NCI-H1105 (cell line): ENCODE measurements around the gene DSC2.
"Not testable (repeated sequence)": the region's sequence is repeated elsewhere in the genome, so short reads cannot be mapped to it uniquely, and the experiment has no call there.

Experiments
- DNase-seq: peaks from one replicate; lab custom pipeline; 2025; lab: John Stamatoyannopoulos, UW

DSC2 gene

DNA sequence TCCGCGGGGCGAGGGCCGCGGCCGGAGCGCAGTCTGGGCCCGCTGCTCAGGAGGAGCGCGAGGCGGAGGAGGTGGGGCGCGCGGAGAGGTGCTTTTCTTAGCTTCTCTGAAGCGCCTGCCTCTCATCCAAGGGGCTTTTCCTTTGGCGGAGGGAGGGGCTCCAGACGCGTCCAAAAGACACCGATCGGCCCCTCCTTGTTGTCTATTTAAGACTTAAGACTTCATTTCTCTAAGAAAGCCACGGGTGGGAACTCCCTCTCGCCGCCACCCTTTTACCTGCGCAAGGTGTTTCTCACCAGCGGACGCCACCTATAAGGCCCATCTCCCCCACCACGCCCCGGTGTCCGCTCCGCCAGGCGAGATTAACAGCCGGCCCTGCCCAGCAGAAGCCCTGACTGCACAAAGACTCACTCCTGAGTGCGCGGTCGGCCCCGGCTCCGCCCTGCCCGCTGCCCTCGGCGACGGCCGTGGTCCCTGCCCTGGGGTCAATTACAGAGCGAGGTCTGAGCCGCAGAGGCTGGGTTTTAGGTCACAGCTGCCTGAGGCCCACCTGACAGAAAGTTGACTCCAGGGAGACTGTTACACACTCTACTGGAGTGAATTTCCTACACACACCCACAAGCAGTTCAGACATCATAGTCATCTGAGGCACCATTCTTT lies at the start of gene DSC2:
Gene DSC2, minus strand, starts transcription at position 397 of the 660 bp plus-strand sequence. CDS start 450 bp downstream, outside the sequence.
- peak; percentile 26 for DNase-seq

DNA sequence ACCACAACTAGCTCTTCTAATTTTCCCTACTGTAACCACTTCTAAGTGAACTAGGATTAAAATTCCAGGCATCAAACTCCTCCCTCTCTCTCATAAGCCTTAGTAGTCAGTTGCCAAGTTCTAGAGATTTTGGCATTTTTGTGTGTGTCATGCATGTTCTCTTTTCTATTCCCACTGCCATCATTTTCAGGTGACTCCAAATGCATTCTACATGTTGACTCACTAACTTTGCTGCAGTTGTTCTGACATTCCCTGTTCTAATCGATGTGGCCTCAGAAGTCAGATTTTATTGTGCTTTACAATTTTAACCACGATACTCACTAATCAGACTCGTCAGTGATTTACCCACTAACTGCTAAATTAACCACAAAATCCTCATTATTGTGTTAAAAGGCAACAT lies 47.1 kb upstream of the DSC2 start:
- DNase-seq, result no peak

DNA sequence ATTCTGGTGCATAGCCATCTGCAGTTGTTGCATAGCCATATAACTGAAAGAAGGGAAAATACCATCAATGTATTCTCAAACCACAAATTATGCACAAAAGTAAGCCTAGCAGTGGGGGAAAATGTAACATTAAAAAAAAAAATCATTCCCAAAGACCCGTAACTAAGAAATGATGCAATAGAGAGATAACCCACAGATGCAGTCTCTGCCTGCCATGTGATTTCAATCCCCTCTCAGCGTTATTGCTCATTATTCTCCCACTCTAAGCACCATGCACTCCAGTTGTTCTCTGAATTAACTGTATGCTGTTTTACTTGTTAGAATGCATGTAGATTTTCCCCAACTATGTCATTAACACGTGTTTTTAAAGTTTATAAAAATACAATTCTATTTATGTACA lies 46.4 kb upstream of the DSC2 start:
- DNase-seq, result no peak

DNA sequence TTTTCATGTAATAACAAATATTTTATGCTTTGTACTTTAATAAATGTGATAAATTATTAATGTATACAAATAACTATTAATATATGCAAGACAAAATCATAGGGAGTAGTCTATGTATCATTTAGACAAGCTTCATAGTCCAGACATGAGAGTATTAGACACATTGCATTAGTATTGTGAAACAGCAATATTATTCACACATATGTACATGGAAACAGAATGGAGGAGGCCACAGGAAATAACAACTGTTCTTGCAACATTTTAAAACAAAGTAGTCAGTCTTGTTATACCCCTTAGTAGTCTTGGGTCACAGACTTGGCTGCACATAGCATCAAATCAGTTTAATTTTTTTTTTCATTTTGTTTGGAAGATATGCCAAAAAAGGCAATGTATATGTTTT lies 44.6 kb upstream of the DSC2 start:
- DNase-seq, result no peak

DNA sequence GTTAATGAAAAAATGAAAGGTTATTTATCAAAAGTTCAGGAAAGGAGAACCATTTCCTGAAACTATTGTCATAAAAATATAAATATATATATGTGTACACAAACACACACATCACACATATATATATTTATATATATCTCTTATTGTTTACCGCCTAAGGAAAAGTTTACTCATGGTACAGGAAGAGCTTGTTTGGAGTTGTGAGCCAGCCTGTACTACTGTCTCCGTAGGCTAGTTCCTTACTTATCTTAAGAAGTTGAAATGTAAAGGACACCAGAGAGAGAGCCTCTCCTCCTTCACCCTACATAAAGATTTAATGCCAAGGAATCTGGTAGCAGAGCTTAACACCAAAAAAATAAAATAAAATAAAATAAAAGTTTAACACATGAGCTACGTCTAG lies 40.8 kb upstream of the DSC2 start:
- no peak for DNase-seq

DNA sequence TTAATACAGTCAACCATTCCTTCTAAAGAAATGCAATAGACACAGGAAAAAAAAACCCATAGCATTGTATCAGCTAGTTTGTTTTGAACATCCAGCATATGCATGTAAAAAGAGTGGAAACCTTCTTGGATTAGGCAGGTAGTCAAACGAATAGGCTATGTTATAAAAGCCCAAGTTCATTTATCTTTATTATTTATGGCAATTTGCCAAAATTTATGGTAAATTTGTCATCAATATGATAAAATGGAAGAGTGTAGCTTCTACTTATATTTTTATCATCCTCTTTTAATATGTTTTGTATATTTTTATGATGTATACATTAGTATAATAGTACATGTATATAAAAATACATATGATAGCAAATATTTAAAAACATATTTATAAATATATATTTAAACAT lies 36.5 kb upstream of the DSC2 start:
- no peak for DNase-seq

DNA sequence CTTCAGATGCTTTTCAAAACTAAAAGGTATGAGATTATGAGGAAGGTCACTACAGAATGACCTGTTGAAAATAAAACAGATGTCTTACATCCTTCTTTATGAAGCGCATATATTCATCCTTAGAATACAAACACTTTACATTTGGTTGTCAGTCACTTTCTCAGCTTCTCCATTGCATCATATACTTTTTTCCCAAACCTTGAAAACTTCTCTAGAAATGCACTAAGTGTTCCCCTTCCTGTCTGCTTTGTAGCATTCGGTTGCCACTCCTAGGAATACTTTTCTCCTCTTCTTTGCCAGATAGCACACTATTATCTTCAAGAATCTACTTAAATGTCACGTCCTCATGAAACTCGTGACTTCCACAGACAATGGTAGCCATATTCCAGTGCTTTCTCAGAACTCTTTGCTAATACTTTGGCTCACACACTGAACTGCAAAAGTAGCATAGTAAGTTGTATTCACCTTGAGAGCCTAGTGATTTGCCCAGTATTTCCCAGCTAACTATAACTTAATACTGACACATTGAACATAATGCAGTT lies 32.8 kb upstream of the DSC2 start:
- DNase-seq, result no peak

DNA sequence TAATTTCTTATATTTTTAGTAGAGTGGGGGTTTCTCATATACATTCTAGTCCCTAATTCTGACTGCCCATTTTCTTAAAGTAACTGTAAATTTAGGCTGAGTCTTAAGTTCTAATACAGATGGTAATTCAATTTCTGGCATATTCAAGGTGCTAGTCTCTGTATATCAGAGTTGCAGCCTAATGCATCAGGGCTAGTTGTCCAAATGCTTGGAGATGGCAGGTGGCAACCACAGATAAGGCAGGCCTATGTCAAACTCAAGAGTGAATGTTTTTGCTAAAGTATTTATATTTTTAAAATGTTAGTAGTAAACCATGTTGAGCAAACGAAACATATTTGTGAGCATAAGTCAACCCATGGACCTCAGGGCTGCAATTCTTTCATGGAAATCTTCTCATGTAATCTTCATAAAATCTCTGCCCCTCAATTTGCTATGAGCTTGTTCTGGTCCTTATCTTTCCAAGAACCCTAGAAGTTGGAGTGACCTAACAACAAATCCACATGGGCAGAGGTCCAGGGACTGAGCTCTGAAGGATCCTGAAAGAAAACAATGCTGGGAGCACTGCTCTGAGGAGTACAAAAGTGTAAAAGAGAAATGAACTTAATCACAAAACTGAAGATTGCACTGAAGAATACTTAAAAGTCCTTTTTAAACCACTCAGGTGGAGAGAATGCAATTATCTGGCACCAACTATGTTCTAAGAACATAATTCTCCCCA lies 27.3 kb upstream of the DSC2 start:
- DNase-seq, result no peak

DNA sequence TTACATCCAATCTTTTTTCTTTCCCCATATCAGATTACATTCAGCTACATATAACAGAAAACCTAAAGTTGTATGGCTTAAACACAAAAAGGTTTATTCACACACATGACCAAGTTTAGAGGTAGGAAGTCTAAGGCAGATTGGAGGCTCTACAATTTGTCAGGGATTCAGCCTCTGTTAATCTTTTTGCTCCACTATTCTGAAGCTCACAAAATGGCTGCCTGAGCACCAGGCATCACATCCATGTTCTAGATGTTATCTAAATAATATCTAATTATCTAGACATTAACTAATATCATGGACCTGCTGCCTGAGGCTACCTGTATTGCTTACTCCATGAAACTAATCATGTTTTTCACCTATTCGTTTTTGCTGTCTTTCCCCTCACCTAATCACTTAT lies 23.7 kb upstream of the DSC2 start:
- DNase-seq, result no peak

DNA sequence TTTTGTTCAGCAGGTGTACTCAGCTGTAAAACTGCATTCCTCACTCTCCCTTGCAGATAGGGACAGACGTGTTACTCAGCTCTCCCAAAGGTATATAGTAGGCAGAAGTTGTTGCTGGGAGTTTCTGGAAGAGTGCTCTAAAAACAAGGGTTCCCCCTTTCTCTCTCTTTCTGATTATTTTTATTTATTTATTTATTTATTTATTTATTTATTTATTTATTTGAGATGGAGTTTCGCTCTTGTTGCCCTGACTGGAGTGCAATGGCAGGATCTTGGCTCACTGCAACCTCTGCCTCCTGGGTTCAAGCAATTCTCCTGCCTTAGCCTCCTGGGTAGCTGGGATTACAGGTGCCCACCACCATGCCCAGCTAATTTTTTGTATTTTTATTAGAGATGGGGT lies 20.9 kb upstream of the DSC2 start:
- DNase-seq, result not testable (repeated sequence)

DNA sequence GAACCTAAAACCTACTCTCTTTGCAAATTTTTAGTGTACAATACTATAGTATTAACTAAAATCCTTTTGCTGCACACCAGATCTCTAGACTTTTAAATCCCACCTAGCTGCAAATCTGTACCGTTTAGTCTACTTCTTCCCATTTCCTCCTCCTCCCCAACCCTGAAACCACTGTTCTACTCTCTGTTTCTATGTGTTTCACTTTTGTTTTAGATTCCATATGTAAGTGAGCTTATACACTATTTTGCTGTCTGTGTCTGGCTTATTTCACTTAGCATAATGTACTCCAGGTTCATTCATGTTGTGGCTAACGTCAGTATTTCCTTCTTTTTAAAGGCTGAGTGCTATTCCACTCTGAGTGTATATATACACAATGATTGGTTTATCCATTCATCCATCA lies 18.4 kb upstream of the DSC2 start:
- DNase-seq, result no peak

DNA sequence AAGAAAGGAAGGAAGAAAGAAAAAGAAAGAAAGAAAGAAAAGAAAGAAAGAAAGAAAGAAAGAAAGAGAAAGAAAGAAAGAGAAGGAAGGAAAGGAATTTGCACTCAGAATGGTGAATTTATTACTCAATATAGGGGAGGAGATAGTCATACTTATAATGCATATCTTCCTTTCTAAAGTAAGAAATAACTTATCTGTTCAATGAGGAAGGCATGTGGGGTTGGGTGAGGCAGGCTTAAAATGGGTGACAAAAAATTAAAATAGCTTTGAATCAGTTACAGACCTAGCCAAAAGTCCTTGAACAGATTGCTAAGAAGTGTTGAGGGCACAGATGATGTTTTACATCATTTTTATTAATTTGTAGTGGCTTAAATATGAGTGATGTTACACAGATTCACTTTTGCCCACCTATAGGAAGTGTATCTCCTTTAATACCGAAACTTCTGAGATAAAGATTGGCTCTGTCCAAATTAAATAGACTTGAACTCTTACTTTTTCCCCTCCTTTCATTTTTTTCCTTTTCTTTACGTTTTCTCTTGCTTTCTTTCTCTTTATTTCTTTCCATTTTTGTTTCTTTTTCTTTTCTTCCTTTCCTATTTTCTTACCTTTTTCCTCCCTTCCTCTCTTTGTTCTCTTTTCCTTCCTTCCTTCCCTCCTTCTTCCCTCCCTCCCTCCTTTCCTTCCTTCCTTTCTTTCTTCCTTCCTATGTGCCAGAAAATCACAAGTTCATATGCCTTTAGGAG lies 14.8 kb upstream of the DSC2 start:
- no peak for DNase-seq

DNA sequence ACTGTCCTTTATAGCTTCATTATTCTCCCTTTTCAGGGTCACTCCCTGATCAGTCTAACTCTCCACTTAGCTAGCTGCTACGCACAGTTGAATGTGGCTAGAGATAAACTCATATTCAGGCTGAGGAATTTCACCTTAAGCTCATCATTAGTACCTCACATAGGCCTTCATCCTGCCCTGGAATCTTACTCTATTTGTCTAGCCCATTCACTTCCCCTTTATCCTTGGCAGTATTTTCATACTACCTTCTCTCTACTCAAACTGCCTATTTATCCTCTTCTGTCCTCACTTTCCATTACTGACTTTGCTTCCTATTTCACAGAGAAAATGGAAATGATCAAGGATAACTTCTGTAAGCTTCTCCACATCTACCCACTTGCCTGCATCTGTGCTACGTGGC lies 10.6 kb upstream of the DSC2 start:
- no peak for DNase-seq

DNA sequence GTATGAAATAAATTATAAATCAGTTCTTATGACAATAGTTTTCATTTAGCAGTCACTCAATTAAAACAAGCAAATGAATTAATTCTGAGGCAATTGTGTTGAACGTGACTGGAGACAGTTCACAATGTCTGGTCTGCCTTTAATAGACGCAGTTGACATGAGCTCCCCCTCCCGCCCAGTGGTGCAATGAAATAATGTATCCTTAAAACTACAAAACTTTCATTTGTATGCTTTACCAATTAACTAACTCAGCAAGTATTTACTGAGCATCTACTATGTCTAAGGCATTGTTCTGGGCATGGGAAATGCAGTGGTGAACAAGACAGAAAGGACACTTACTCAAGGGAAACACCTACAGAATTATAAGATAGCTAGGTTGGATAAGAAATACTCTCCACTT lies 3.5 kb upstream of the DSC2 start:
- no peak for DNase-seq

DNA sequence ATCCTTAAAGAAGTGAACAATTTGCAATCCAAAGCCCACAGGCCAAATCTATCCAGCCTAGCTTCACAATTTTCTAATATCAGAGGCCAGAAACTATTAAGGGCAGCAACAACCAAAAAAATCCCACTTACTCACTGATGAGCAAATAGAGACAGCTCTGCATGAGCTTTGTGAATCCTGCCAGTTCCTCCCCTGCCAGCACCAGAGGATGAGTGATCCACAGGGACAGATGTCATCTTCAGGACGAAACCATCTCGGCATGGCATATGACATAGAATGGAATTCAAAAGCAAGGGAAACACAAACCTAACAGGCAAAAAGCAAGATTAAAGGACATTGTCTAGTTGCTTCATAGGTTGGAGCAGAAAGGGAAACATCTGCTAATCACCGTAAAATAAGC lies 2.2 kb upstream of the DSC2 start:
- DNase-seq, result no peak

DNA sequence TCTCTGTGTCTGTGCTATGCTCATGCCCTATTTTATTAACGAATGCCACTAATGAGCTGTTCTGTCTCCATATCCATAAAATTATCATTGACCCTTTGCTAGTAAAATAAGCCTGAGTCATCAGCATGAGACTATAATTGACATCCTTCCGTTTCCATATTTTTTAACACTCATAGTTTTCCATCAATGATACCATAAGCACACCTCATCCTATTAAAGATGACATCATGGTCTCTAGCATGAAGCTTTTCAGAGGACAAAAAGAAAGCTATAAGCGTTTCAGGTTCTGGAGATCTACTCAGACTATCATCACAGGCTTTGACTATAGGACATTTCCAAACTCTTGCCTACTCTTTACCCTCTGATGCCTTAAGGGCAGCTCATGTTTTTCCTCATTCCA lies 1.2 kb upstream of the DSC2 start:
- no peak for DNase-seq

DNA sequence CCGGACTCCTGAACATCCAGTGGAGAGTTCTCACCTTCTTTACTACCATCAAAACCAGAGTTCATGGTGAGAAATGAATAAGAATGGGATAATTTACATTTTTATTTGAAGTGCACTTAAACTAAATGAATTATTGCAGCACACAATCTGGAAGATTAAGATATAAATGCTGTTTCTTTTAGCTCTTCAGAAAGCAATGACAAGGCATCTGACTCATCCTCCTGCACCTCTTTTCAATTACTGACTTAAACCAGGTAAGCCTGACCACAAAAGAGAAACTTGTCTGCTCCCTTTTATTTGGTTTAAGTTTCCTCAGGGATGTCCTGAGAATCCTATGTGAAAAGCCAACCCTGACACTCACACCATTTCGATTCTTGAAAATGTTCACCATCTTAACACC lies 720 bp upstream of the DSC2 start:
- no peak for DNase-seq

DNA sequence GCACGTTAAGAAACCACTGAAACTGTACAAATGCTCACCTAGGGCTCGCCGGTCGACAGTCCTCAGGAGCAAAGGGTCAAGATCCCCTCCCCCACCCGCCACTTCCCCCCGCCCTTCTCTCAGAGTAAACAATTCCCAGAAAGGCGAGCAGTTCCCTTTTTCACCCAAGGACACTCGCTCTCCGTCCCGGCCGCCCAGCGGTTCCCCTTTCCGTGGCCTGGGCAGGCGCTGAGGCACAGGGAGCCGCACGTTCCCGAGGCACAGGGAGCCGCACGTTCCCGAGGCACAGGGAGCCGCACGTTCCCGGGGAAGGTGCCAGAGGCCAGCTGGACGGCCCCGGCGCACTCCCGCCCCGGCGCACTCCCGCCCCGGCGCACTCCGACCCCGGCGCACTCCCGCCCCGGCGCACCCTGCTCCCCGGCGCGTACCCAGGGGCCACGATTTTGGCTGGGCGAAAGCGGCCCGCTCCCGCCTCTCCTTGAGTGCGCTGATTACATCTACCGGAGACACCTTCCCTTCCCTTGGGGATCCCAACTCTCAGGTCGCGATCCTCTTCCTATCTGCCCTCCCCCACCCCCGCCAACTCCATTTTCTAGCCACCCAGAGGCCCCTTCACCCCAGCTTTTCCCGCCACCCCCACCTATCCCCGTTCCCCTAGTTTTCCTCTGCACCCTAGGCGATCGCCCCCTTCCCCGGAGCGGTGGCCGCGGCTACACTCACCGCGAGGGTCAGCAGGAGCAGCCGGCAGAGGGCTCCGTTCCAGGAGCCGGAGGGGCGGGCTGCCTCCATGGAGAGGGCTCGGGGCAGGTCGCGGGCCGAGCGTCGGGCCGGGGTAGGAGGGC lies 817 bp downstream of the DSC2 start:
- DNase-seq, result peak; percentile 65

DNA sequence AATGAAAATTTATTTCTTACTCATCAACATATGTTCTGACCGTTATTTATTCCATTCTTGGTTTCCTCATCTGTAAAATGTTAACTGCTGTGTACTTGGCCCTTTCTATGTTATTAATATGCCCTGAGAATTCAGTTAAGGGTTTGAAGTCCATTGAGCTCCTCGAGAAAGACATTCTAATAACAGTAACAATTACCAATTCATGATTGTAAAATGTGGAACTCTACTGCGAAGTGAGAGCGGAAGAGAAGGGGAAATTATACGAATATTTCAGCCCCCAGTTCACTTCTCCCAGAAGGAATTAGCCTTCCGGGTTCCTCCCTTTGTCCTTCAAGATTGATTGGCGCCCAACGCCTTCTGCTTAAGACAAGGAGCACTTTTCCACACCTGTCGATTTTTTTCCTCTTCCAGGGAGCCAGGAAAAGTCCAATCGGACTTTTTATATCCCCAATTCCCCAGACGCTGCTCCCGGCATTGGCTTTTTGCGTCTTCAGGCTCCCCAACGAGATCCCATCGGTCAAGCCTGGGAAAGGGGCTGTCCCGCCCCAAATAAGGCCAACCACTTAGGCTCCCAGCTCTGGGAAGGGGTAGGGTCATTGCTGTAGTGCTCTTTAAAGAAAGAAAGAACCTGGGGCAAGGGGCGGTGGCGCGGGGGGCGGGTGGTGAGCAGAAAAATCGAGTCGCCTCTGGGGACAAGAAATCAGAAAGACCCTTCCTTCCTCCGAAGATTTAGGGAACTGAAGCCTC lies 1.6 kb downstream of the DSC2 start:
- no peak for DNase-seq

DNA sequence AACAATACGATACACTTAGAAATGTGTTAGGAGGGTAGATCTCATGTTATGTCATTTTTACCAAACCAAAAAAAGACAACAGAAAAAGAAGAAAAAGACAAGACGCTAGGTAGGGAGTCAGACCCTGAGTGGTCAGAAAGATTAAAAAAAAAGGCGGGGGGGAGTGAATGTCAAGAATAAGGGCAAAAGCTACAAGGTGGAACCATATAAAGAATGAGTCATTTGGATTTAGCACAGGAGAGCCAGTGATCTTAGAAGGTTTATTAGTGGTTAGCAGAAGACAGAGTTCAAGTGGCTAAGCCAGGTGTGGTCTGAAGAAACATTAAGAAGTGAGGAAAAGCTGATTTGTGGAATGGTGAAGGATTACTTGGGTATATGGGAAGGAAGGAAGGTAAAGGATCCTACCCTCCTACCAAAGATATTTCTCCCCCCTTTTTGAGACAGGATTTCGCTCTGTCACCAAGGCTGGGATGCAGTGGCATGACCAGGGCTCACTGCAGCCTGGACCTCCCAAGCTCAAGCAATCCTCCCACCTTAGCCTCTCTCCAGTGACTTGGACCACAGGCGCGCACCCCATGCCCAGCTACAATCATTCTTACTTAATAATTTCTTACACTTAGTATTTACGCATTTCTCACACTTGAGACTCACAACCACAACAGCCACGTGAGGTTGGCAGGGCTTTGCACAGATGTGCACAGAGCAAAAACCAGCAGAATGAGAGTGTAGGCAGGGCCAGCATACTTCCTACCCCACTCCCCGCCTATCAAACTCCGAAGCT lies 2.6 kb downstream of the DSC2 start:
- DNase-seq, result no peak

DNA sequence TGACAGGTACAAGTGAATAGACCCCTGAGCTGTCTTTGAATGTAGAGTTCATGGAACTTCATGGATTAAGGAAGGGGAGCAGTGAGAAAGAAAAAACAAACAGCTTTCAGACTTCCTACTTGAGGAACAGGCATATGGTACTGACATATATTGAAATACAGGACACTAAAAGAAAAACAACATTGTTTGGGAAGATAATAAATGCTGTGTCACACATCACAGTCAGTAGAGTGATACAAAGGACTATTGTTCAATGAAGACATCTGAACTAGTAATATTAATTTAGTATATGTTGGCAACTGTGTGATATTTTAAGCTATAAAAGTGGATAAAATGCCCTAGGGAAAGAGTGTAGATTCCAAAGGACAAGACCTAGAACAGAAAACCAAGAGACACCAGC lies 3.3 kb downstream of the DSC2 start:
- DNase-seq, result no peak
